HEK293 (cell line): ENCODE data around the gene PLS1.

Source experiments
- CTCF ChIA-PET: fragments of 350-600 bp; formaldehyde crosslinking; extraction: SDS; loops from one replicate; lab custom pipeline; 2021; ENCODE audit warnings: antibody characterized with exemption; lab: Yijun Ruan, JAX
- POLR2A ChIA-PET: fragments of 300-600 bp; formaldehyde crosslinking; extraction: SDS; loops from one replicate; lab custom pipeline; 2020; ENCODE audit warnings: antibody characterized with exemption, inconsistent platforms; lab: Yijun Ruan, JAX
- H3K27ac ChIP-seq: fragments of 200-500 bp; sonication (Bioruptor generic); 2 replicates; pipeline ENCODE4 v1.5.1; 2014; ENCODE audit warnings: low read depth, low read length, control low read depth, inconsistent platforms; ENCODE audit errors: extremely low read depth
- H3K36me3 ChIP-seq, 2 experiments: fragments of 200-500 bp in 1 of 2; sonication (Bioruptor generic) in 1 of 2; 1 replicate in 1 of 2; 2 replicates in 1 of 2; pipeline ENCODE4 v1.5.1; 2014 to 2017; ENCODE audit warnings: inconsistent platforms in 2 of 2, low read length in 2 of 2; ENCODE audit not compliant: control insufficient read depth in 2 of 2, insufficient read depth in 1 of 2
- H3K4me1 ChIP-seq: fragments of 200-500 bp; sonication (Bioruptor generic); 2 replicates; pipeline ENCODE4 v1.5.1; 2014; ENCODE audit warnings: mild to moderate bottlenecking, low read length, inconsistent platforms; ENCODE audit not compliant: control insufficient read depth, insufficient read depth
- H3K4me3 ChIP-seq: 2 replicates; pipeline ENCODE4 v1.5.1; 2011; ENCODE audit warnings: low read depth, mild to moderate bottlenecking, control low read depth, low read length, moderate library complexity
- H3K9me3 ChIP-seq: fragments of 200-500 bp; sonication (Bioruptor generic); 2 replicates; pipeline ENCODE4 v1.5.1; 2014; ENCODE audit warnings: low read depth, low read length, inconsistent platforms; ENCODE audit not compliant: control insufficient read depth, insufficient read depth
- FEZF1 ChIP-seq: fragments of 450-650 bp; formaldehyde crosslinking; IDR thresholded peaks from 2 replicates; pipeline ENCODE4 v1.5.1; 2016; ENCODE audit warnings: missing biosample characterization, missing genetic modification characterization
- PBX3 ChIP-seq: sonication (generic); formaldehyde crosslinking; IDR thresholded peaks from 2 replicates; pipeline ENCODE4 v1.8.1; 2022; ENCODE audit warnings: mild to moderate bottlenecking, moderate library complexity, missing genetic modification reagents
- PRDM6 ChIP-seq: fragments of 450-650 bp; formaldehyde crosslinking; IDR thresholded peaks from 2 replicates; pipeline ENCODE4 v1.5.1; 2017; ENCODE audit warnings: missing biosample characterization, missing genetic modification characterization
- TCF7L2 ChIP-seq: IDR thresholded peaks from 2 replicates; pipeline ENCODE4 v1.6.1; 2011; ENCODE audit warnings: low read depth, mild to moderate bottlenecking, inconsistent platforms, low read length, moderate library complexity, borderline replicate concordance
- ZBTB7A ChIP-seq: fragments of 450-650 bp; formaldehyde crosslinking; IDR thresholded peaks from 2 replicates; pipeline ENCODE4 v1.5.1; 2016; ENCODE audit warnings: low read depth, missing biosample characterization, missing genetic modification characterization
- ZFHX2 ChIP-seq: fragments of 450-650 bp; formaldehyde crosslinking; conservative IDR thresholded peaks from 2 replicates; pipeline ENCODE4 v1.5.1; 2016; ENCODE audit warnings: missing biosample characterization, missing genetic modification characterization
- ZNF132 ChIP-seq: fragments of 450-650 bp; formaldehyde crosslinking; IDR thresholded peaks from 2 replicates; pipeline ENCODE4 v1.5.1; 2017; ENCODE audit warnings: missing biosample characterization, missing genetic modification characterization, borderline replicate concordance
- ZNF19 ChIP-seq: fragments of 450-650 bp; formaldehyde crosslinking; IDR thresholded peaks from 2 replicates; pipeline ENCODE4; 2016; ENCODE audit warnings: missing biosample characterization, missing genetic modification characterization, low read depth
- ZNF2 ChIP-seq: fragments of 450-650 bp; formaldehyde crosslinking; IDR thresholded peaks from 2 replicates; pipeline ENCODE4 v1.5.1; 2016; ENCODE audit warnings: missing biosample characterization, missing genetic modification characterization
- ZNF26 ChIP-seq: fragments of 450-650 bp; formaldehyde crosslinking; IDR thresholded peaks from 2 replicates; pipeline ENCODE4 v1.5.1; 2016; ENCODE audit warnings: missing biosample characterization, missing genetic modification characterization
- ZNF302 ChIP-seq: fragments of 450-650 bp; formaldehyde crosslinking; IDR thresholded peaks from 2 replicates; pipeline ENCODE4 v1.5.1; 2016; ENCODE audit warnings: missing biosample characterization, missing genetic modification characterization, low read depth
- ZNF311 ChIP-seq: fragments of 450-650 bp; formaldehyde crosslinking; IDR thresholded peaks from 2 replicates; pipeline ENCODE4 v1.5.1; 2017; ENCODE audit warnings: missing biosample characterization, missing genetic modification characterization, borderline replicate concordance
- ZNF449 ChIP-seq: fragments of 450-650 bp; formaldehyde crosslinking; IDR thresholded peaks from 2 replicates; pipeline ENCODE4 v1.5.1; 2017; ENCODE audit warnings: missing biosample characterization, mild to moderate bottlenecking, missing genetic modification characterization, moderate library complexity
- ZNF48 ChIP-seq: fragments of 450-650 bp; formaldehyde crosslinking; IDR thresholded peaks from 2 replicates; pipeline ENCODE4 v1.5.1; 2016; ENCODE audit warnings: missing biosample characterization, missing genetic modification characterization
- ZNF521 ChIP-seq: fragments of 450-650 bp; formaldehyde crosslinking; IDR thresholded peaks from 2 replicates; pipeline ENCODE4 v1.5.1; 2017; ENCODE audit warnings: missing biosample characterization, mild to moderate bottlenecking, missing genetic modification characterization
- ZNF677 ChIP-seq: fragments of 450-650 bp; IDR thresholded peaks from 2 replicates; pipeline ENCODE4 v1.5.0; 2018; ENCODE audit warnings: missing biosample characterization, mild to moderate bottlenecking, missing genetic modification characterization, moderate library complexity
- ZNF704 ChIP-seq: fragments of 450-650 bp; formaldehyde crosslinking; IDR thresholded peaks from 2 replicates; pipeline ENCODE4 v1.5.1; 2016; ENCODE audit warnings: missing biosample characterization, missing genetic modification characterization
- ZNF837 ChIP-seq: fragments of 450-650 bp; formaldehyde crosslinking; IDR thresholded peaks from 2 replicates; pipeline ENCODE4 v1.5.1; 2016; ENCODE audit warnings: missing biosample characterization, missing genetic modification characterization
- ZSCAN16 ChIP-seq: fragments of 450-650 bp; formaldehyde crosslinking; IDR thresholded peaks from 2 replicates; pipeline ENCODE4 v1.5.1; 2016; ENCODE audit warnings: missing biosample characterization, missing genetic modification characterization

PLS1 gene

GRCh38 chr3:142691527-142691926 is 95.3 kb downstream of the PLS1 start:
- TF ChIP-seq ZNF19 (tag by site-specific recombination) (no peak), ZNF2 (tag by site-specific recombination) (no peak), ZFHX2 (no peak), ZNF48 (tag by site-specific recombination) (no peak), ZNF26 (tag by site-specific recombination) (no peak), PBX3 (CRISPR knock-in tag) (no peak), PRDM6 (no peak), ZNF837 (tag by site-specific recombination) (no peak), ZNF677 (tag by site-specific recombination) (no peak), ZNF449 (tag by site-specific recombination) (no peak), TCF7L2 (no peak), ZNF302 (tag by site-specific recombination) (no peak), ZBTB7A (tag by site-specific recombination) (no peak), ZNF521 (tag by site-specific recombination) (no peak), ZSCAN16 (tag by site-specific recombination) (no peak)
- no peaks in the 10 kb centered on the region for H3K9me3 ChIP-seq
- no peak overlapping the region for H3K4me3 ChIP-seq
- no peaks in the 10 kb centered on the region for H3K4me1 ChIP-seq
- ChIA-PET POLR2A (no interaction called here), CTCF (no interaction called here)
- H3K27ac ChIP-seq, result no peak overlapping the region
- peaks cover 0 to 6% of the 10 kb centered on the region in 2 experiments; a peak in 2 of 3 replicates for H3K36me3 ChIP-seq

- H3K4me3 ChIP-seq, result no peak overlapping the region
- CTCF ChIA-PET, result no interaction called here
Observed at GRCh38 chr3:142693136-142693853, 97.1 kb downstream of the PLS1 start.

More at GRCh38 chr3:142693136-142693853, 97.1 kb downstream of the PLS1 start:
- no peak overlapping the region for H3K27ac ChIP-seq
- H3K9me3 ChIP-seq, result no peaks in the 10 kb centered on the region
- H3K4me1 ChIP-seq, result no peaks in the 10 kb centered on the region
- POLR2A ChIA-PET, result no interaction called here
- TF ChIP-seq FEZF1 (tag by site-specific recombination) (peak; percentile 52), ZNF132 (no peak), ZNF704 (tag by site-specific recombination) (no peak), ZNF311 (tag by site-specific recombination) (no peak)
- H3K36me3 ChIP-seq, result peaks cover 0 to 3% of the 10 kb centered on the region in 2 experiments; a peak in 1 of 3 replicates
